HG02840 (cell line): ENCODE data around the gene ACKR3.

ENCODE experiments used
- ATAC-seq: cut with Tn5 transposase; IDR thresholded peaks from one replicate; pipeline ENCODE4 v1.9.1; 2021; ENCODE audit warnings: mild to moderate bottlenecking, moderate library complexity, moderate number of reproducible peaks; ENCODE audit not compliant: unreplicated experiment, low FRiP score

The ACKR3 gene

GRCh38 chr2:236581546-236581945 is 11.9 kb downstream of the ACKR3 start:
- no peak for ATAC-seq

DNA sequence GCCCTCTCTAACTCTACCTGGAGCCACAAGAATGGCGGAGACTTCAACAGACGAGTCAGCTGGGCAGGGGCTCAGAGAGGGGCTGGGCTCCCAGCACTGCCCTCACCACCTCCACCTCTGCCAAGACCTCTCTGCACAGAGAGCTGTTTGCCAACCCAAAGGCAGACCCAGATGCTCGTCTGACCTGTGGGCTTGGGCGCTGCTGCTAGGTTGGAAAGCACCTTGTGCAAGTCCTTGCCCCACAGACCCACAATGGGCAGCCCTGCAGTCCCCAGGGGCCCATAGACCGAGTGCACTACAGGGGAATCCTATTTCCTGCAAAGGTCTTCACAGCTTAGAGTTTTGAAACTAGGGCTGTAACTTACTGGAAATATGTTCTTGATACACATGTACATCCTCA is 13.3 kb downstream of the ACKR3 start:
- no peak for ATAC-seq

GRCh38 chr2:236583621-236584203 is 14.1 kb downstream of the ACKR3 start:
- no peak for ATAC-seq

DNA sequence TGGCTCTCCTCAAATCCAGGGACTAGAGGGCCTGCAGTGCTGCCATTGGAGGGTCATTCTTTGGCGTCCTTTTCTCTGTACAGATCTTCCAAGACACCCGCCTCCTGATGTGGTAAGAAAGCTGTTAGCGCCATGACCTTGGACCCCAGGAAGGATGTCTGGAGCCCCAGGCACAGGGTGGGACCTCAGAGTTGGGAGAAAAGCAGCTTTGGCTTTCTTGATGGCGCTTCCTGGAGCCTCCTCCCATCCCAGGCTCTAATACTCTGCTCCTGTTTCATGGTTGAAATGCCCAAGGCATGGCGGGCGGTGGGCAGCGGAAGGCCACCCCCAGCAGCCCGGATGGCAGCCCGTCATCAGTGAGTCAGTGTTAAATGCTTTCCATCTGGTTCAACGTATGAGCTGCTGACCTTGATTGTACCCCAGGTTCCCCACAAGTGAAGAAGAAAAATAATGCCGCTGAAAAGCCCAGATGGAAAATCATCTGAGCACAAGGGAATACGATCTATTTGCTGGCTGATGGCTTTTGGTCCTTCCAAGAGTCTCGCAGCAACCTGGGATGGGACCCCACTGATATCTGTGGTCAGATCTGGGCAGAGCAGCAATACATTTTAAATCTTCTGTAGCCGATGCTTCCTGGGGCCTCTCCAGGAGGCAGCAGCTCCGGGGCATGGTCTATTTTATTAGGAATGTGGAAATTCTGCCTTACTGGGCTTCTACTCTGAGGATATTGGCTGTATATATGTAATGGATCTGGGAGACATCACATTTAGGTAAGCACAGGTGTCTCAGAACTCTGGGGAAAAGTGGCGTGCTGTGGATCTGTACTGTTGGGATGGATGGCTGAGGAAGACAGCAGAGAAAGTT is 15.1 kb downstream of the ACKR3 start:
- no peak for ATAC-seq

DNA sequence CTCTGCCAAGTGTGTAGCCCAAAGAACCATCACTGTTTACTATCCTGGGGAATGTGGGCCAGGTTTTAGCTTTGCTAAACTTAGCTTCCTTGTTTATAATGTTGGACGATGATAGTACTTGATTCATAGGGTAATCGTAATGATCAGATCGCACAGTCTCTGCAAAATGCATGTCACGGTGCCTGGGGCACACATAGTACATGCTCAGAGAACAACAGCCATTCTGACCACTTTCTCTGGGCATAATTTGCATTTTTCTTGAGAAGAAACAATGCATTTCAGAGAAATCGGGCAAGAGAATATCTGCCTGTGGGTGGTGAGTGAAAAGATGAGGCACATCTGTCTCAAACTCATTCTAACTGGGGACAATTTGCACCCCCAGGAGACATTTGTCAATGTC is 16.3 kb downstream of the ACKR3 start:
- ATAC-seq: no peak

DNA sequence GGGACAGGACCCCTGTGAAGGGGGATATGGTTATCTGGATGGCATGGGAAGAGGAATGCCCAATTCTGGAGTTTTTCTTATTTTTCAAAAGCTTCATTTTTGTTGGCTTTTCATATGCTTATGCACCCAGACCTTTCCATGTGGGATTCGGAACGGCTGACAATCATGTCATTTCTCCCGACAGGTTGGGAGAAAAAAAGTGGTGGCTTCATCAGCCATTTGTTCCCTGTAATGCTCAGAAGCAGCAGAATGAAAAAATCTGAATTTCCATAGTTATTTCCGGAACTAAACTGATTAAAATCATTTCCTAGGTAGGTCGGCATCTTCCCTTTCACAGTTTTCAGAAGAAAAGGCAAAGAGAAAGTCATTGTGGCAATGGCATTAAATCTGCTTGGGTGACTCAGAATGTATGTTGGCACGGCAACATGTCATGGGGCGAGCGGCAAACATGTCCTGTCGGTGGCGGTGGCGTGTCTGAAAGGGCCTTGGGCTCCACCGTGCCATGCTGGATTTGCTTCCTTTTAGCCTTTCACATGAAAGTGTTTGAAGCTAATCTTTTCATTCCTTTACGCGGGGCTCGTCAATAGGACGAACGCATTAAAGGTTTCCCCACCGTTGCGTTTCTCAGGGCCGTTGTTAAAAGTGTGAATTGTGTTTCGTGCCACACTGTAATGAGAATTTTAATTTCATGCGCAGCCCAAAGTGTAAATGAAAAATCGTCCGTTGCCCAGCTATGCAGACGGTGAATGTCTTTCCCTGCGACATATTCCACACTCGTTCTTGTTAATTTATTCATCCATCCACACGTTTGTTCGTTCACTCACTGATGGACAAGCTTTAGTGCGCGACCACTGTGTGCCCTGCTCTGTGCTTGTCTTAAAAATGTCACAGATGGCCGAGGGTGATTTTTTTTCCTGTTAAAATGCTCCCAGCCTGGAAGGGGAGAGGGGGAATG is 18.5 kb downstream of the ACKR3 start:
- ATAC-seq: no peak

DNA sequence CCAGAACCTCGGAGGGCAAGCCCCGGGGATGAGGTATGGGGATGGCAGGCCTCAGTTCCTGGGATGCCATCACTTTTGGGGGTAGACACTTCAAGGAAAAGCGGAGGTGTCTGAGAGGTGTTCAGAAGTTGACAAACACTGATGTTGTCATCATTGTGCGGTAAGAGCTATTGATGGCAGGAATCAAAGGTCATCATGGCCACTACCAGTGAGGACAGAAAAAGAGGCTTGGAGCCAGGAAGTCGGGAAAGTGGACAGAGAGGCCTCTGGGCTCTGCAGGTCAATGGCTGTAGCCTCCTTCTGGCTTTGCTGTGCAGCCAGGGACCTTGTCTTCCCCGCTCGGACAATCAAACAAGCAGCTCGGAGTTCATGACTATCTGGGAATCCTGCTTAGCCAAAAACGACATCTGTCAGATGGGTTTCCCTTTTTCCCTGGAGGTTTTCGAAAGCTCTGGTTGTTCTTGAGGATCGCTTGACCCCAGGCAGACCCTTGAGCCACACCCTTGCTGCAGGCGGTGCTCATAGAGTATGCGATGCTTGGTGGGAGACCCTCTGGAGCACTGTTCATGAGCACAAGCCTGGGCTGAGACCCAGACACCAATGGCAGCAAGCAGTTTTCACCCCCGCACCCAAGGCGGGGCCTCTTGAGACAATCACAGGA is 19.4 kb downstream of the ACKR3 start:
- ATAC-seq: no peak

DNA sequence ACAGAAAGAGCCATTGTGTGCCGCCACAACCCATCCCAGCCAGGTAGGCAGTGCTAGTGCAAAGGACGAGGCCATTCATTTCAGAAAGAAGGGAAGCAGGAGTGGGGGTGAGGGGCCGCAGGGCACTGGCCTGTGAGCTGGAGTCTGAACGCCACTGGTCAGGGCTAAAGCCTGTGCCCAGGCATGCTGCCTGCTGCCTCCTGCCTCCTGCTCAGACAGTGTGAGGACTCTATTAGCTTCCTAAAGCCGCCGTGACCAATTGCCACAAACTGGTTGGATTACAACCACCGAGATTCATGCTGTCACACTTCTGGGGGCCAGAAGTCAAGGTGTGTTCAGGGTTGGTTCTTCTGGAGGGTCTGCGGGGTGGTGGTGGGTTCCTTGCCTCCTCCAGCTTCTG is 21.2 kb downstream of the ACKR3 start:
- no peak for ATAC-seq

GRCh38 chr2:236592821-236593220 is 23.2 kb downstream of the ACKR3 start:
- no peak for ATAC-seq

DNA sequence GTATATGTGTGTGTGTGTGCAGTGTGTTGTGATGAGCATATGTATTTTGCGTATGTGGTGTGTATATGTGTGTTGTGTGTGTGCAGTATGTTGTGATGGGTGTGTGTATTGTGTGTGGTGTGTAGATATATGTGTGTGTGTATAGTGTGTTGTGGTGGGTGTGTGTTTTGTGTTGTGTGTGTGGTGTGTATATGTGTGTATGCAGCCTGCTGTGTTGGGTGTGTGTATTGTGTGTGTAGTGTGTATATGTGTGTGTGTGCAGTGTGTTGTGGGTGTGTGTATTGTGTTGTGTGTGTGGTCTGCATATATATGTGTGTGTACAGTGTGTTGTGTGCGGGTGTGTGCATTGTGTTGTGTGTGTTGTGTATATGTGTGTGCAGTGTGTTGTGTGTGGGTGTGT is 23.9 kb downstream of the ACKR3 start:
- no peak for ATAC-seq

DNA sequence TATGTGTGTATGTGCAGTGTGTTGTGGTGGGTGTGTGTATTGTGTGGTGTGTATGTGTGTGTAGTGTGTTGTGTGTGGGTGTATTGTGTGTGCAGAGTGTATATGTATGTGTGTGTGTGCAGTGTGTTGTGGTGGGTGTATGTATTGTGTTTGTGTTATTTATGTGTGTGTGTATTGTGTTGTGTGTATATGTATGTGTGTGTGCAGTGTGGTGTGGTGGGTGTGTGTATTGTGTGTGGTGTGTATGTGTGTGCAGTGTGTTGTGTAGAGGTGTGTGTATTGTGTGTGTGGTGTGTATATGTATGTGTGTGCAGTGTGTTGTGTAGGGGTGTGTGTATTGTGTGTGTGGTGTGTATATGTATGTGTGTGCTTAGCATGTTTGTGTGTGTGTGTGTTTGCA is 24.3 kb downstream of the ACKR3 start:
- no peak for ATAC-seq

DNA sequence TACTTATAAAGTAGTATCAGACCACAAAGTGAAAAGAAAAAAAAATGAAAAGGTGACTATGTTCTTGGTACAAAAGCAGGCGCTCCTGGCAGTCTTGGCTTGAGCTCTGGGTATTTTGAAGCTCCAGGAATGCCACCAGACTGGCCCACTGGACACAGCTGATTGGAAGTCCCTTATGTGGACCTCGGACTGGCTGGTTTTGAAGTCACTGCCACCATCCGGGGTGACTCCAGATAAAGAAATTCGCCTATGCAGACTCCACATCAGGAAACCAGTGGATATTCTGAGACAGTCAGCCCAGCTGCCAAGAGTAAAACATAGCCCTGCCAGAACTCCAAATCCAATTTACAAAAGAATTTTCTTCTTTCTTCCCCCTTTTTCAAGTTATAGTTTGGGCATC is 28.0 kb downstream of the ACKR3 start:
- no peak for ATAC-seq

GRCh38 chr2:236599059-236599458 is 29.4 kb downstream of the ACKR3 start:
- ATAC-seq: no peak

DNA sequence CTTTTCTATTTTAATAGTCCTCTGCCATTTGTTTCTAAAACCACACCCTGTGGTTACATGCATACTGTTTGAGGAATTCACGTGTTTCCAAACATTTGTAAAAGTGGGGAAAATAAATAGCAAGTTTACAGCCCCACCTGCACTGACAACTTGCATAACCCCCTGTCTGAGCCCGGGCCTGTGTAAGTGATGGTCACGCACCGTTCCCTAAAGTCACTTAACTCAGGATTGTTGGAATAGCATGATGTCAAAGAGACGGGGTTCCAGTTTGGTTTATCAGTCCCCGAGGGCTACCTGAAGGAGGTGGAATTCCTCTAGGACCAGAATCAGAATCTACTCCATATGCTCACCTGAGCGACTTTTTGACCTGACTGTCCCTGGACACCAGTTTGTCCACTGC is 30.5 kb downstream of the ACKR3 start:
- no peak for ATAC-seq

DNA sequence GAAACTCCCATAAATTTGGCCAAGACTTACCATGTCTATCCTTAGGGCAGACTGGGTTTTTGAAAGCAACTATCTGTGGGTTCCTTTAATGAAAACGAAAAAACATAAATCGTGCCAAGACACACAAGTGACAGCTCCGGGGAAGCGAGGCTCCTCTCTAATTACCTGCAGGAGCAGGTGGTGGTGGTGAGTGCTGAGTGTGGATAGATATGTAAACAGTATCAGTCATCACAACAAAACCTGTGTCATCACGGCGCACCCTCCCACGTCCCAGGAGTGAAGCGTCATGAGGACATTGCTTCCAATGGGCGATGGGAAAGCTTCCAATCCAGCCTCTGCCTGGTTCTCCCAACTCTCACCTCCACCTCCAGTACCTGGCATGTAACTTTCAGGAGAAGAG is 31.3 kb downstream of the ACKR3 start:
- ATAC-seq: no peak

- ATAC-seq: no peak
Measured at GRCh38 chr2:236601316-236602202, 31.9 kb downstream of the ACKR3 start.

DNA sequence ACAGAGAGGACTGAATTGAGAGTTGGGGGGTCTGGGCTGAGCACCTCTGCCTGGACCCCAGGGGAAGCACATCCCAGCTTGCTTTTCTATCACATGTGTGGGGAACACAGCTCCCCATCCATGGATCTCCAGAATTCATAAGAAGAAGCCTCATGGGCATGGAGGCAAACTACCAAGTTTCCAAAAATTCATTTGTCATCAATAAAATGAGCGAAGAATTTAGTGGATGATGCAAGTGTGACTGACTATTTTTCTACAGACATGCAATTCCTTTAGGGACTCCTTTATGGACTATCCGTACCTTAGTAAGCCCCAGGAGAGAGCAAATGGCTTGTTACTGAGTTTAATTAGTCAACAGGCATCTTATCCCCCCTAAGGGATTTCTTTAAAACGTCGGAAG is 33.1 kb downstream of the ACKR3 start:
- no peak for ATAC-seq

- ATAC-seq: no peak
Measured at GRCh38 chr2:236603361-236604015, 33.9 kb downstream of the ACKR3 start.
